Neutrophil (primary cell): ENCODE measurements around the gene HSD17B14.
"Not testable (repeated sequence)": the region's sequence is repeated elsewhere in the genome, so short reads cannot be mapped to it uniquely, and the experiment has no call there.

Experiments
- H3K27ac ChIP-seq: fragments of 200-600 bp; sonication (generic); 2 replicates; pipeline ENCODE4 v1.5.1; 2016; ENCODE audit warnings: mild to moderate bottlenecking, moderate library complexity
- H3K27me3 ChIP-seq: fragments of 200-600 bp; sonication (generic); 2 replicates; pipeline ENCODE4 v1.6.0; 2016; ENCODE audit warnings: mild to moderate bottlenecking
- H3K36me3 ChIP-seq: fragments of 200-600 bp; sonication (generic); 2 replicates; pipeline ENCODE4 v1.5.1; 2017
- H3K4me1 ChIP-seq, 2 experiments: fragments of 200-600 bp in 1 of 2; sonication (generic) in 1 of 2; 1 replicate in 1 of 2; 2 replicates in 1 of 2; pipeline versions ENCODE4 v1.5.1 to v1.6.1; 2013 to 2016; ENCODE audit warnings: low read depth in 1 of 2, low read length in 1 of 2, mild to moderate bottlenecking in 1 of 2, moderate library complexity in 1 of 2; ENCODE audit not compliant: control insufficient read depth in 1 of 2, insufficient read depth in 1 of 2
- H3K4me3 ChIP-seq, 2 experiments: fragments of 200-600 bp in 1 of 2; sonication (generic) in 1 of 2; 1 replicate in 1 of 2; 2 replicates in 1 of 2; pipeline ENCODE4 v1.5.1; 2013 to 2016; ENCODE audit warnings: low read depth in 1 of 2, low read length in 1 of 2, mild to moderate bottlenecking in 1 of 2, moderate library complexity in 1 of 2
- H3K9me3 ChIP-seq: fragments of 200-600 bp; sonication (generic); 2 replicates; pipeline ENCODE4 v1.5.1; 2016
- CTCF ChIP-seq: fragments of 200-600 bp; sonication (generic); IDR thresholded peaks from 2 replicates; pipeline ENCODE4 v1.5.1; 2016; ENCODE audit warnings: antibody characterized with exemption

Gene HSD17B14

GRCh38 chr19:48836089-48837017, at the start of gene HSD17B14:
Gene HSD17B14, minus strand, starts transcription at chr19:48836491. Its CDS starts 80 bp downstream, at chr19:48836411.
- no peak within 1 kb of the TSS for H3K4me3 ChIP-seq
- peaks cover 9 to 16% of the 10 kb centered on the region in 2 experiments for H3K4me1 ChIP-seq
- H3K36me3 ChIP-seq = no peaks in the 10 kb centered on the region
- H3K9me3 ChIP-seq = no peaks in the 10 kb centered on the region
- no peak for TF ChIP-seq CTCF
- H3K27ac ChIP-seq = no peak within 1 kb of the TSS
- peaks cover 28% of the 10 kb centered on the region for H3K27me3 ChIP-seq

GRCh38 chr19:48883726-48884125, 47.4 kb upstream of the HSD17B14 start:
- Histone ChIP-seq H3K9me3 (no peaks in the 10 kb centered on the region), H3K27ac (peak overlapping the region; percentile 80), H3K4me3 (no peak overlapping the region), H3K36me3 (peaks cover 1% of the 10 kb centered on the region), H3K4me1 (peaks cover 27 to 33% of the 10 kb centered on the region in 2 experiments), H3K27me3 (no peaks in the 10 kb centered on the region)
- TF ChIP-seq CTCF = no peak

- Histone ChIP-seq H3K4me3 (peak overlapping the region in 1 of 2 experiments; percentile 4), H3K4me1 (peaks cover 31 to 38% of the 10 kb centered on the region in 2 experiments), H3K27me3 (no peaks in the 10 kb centered on the region), H3K27ac (peak overlapping the region; percentile 80), H3K9me3 (no peaks in the 10 kb centered on the region), H3K36me3 (peaks cover 18% of the 10 kb centered on the region)
- no peak for TF ChIP-seq CTCF
These were observed 45.7 kb upstream of the HSD17B14 start for GRCh38 chr19:48881741-48882657.

GRCh38 chr19:48879696-48880095, 43.4 kb upstream of the HSD17B14 start:
- not testable (repeated sequence) for H3K27ac ChIP-seq, H3K4me3 ChIP-seq, H3K27me3 ChIP-seq, H3K9me3 ChIP-seq
- H3K4me1 ChIP-seq = peaks cover 51 to 57% of the 10 kb centered on the region in 2 experiments
- H3K36me3 ChIP-seq = peaks cover 41% of the 10 kb centered on the region

GRCh38 chr19:48879025-48879637, 42.8 kb upstream of the HSD17B14 start:
- H3K36me3 ChIP-seq = peaks cover 47% of the 10 kb centered on the region
- no peak overlapping the region for H3K27ac ChIP-seq
- no peak for TF ChIP-seq CTCF

More at GRCh38 chr19:48879025-48879637, 42.8 kb upstream of the HSD17B14 start:
- Histone ChIP-seq H3K27me3 (no peaks in the 10 kb centered on the region), H3K4me3 (no peak overlapping the region), H3K9me3 (no peaks in the 10 kb centered on the region), H3K4me1 (peaks cover 57 to 63% of the 10 kb centered on the region in 2 experiments)
